ENCODE measurements around the gene TNNC1. TPM values are rescaled to one million over a fixed set of nuclear protein-coding genes. Genes with fewer than 3 reads are reported as not detected.

Gene TNNC1
- total RNA-seq, 4 donors from 2014 or later = 5,017 to 11,453 (median 7,253) TPM

DNA sequence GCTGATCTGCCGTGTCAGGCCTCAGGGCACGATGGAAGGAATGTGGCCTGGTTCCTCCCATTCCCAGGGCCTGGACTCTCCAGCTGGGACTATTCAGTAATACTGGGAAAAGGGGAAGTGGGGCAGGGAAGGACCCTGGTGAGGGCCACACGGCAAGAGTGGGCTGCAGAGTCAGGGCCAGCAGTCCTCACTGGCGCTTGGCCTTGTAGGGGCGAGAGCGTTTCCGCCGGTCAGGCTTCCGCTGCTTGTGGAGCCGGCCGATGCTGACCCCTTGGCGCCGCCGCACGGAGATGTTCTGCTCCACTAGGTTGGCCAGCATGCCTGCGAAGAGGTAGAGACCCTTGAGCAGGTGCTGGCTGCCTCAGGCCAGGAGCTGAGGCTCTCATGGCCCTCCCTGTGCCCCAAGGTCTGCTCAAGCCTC is 51.7 kb downstream of the TNNC1 start:
- intact Hi-C loops (cut with DNase I; ENCODE audit: low total_unique reads) (no loop called here), in situ Hi-C loops (cut with MboI; ENCODE audit: low sequenced_read_pairs in 4 of 4) (no loop called here)
- Histone ChIP-seq H3K4me1 (peaks cover 0 to 7% of the 10 kb centered on the region in 2 donors), H3K9me3 (no peaks in the 10 kb centered on the region), H3K4me3 (no peak overlapping the region), H3K27ac (no peak overlapping the region), H3K36me3 (peaks cover 0 to 70% of the 10 kb centered on the region in 2 donors), H3K27me3 (no peaks in the 10 kb centered on the region)
- TF ChIP-seq CTCF (IDR thresholded peaks at IDR 0.05 in 4 of 5, conservative IDR thresholded peaks at IDR 0.05 in 1 of 5) (no peak), POLR2A (IDR thresholded peaks at IDR 0.05) (no peak)
- ATAC-seq (no peak), DNase-seq (no peak)

GRCh38 chr3:52401551-52401950 is 52.3 kb downstream of the TNNC1 start:
- ATAC-seq (no peak), DNase-seq (no peak)
- Histone ChIP-seq H3K4me3 (no peak overlapping the region), H3K36me3 (peaks cover 0 to 64% of the 10 kb centered on the region in 2 donors), H3K27me3 (no peaks in the 10 kb centered on the region), H3K4me1 (peaks cover 0 to 7% of the 10 kb centered on the region in 2 donors), H3K27ac (no peak overlapping the region), H3K9me3 (no peaks in the 10 kb centered on the region)
- in situ Hi-C loops (cut with MboI; ENCODE audit: low sequenced_read_pairs in 4 of 4) (no loop called here), intact Hi-C loops (cut with DNase I; ENCODE audit: low total_unique reads) (no loop called here)
- no peak for TF ChIP-seq POLR2A (IDR thresholded peaks at IDR 0.05)
- TF ChIP-seq CTCF (IDR thresholded peaks at IDR 0.05 in 4 of 5, conservative IDR thresholded peaks at IDR 0.05 in 1 of 5) = no peak

Other genes starting within 250 kb of the TNNC1 start
- gene TLR9, start 228.4 kb downstream of the TNNC1 start, total RNA-seq = under 1 TPM in 3 of 4 donors, not detected in 1; 0.07 to 0.41 (median 0.13) TPM
- gene TWF2, start 214.9 kb downstream of the TNNC1 start, total RNA-seq = 100 to 1,000 TPM in 3 of 4 donors, 10 to 100 TPM in 1; 99.2 to 222 (median 168) TPM
- gene PPM1M, start 208.3 kb downstream of the TNNC1 start, total RNA-seq = 1 to 10 TPM in 3 of 4 donors, under 1 TPM in 1; 0.97 to 5.2 (median 3.5) TPM
- gene WDR82, start 175.4 kb downstream of the TNNC1 start, total RNA-seq = 10 to 100 TPM; 54.1 to 64.9 (median 59.3) TPM
- gene GLYCTK, start 166.2 kb downstream of the TNNC1 start, total RNA-seq = 10 to 100 TPM in 1 of 4 donors, 1 to 10 TPM in 3; 5.1 to 11.2 (median 7.7) TPM
- gene DNAH1, start 137.7 kb downstream of the TNNC1 start, total RNA-seq = 1 to 10 TPM; 1.4 to 6.8 (median 2.0) TPM
- gene BAP1, start 44.0 kb downstream of the TNNC1 start, total RNA-seq = 10 to 100 TPM; 69.8 to 88.2 (median 76.5) TPM
- gene PHF7, start 43.4 kb downstream of the TNNC1 start, total RNA-seq = 10 to 100 TPM in 1 of 4 donors, 1 to 10 TPM in 3; 3.1 to 11.4 (median 6.8) TPM
- gene SEMA3G, start 8.9 kb downstream of the TNNC1 start, total RNA-seq = 10 to 100 TPM in 3 of 4 donors, 1 to 10 TPM in 1; 3.8 to 20.3 (median 13.1) TPM
- 10 to 100 TPM; 19.2 to 38.3 (median 25.0) TPM for gene NISCH, start 1.6 kb upstream of the TNNC1 start, total RNA-seq
- gene STAB1, start 41.3 kb upstream of the TNNC1 start, total RNA-seq = 10 to 100 TPM; 10.3 to 27.2 (median 23.3) TPM
- 10 to 100 TPM in 1 of 4 donors, 1 to 10 TPM in 3; 4.4 to 14.7 (median 8.1) TPM for gene NT5DC2, start 79.8 kb upstream of the TNNC1 start, total RNA-seq
- 10 to 100 TPM in 1 of 4 donors, 1 to 10 TPM in 1, under 1 TPM in 2; 0.31 to 26.1 (median 0.87) TPM for gene UQCC5, start 82.6 kb upstream of the TNNC1 start, total RNA-seq
- 10 to 100 TPM; 22.9 to 45.2 (median 27.5) TPM for gene PBRM1, start 231.9 kb upstream of the TNNC1 start, total RNA-seq
- gene GNL3, start 232.0 kb upstream of the TNNC1 start, total RNA-seq = 100 to 1,000 TPM in 1 of 4 donors, 10 to 100 TPM in 3; 67.6 to 108 (median 94.2) TPM